Esophagus squamous epithelium (tissue), 5 donors: ENCODE data around the gene IFT122. TPM values are rescaled to one million over a fixed set of nuclear protein-coding genes. Genes with fewer than 3 reads are reported as not detected.

ENCODE experiments used
- DNase-seq: peaks from one replicate; lab custom pipeline; 2025; lab: John Stamatoyannopoulos, UW
- H3K27ac ChIP-seq, 4 donors: fragments of 200-600 bp; sonication (generic); one replicate each; pipeline ENCODE4 v1.5.1; 2016 to 2019; ENCODE audit warnings: mild to moderate bottlenecking in 1 of 4
- H3K27me3 ChIP-seq, 4 donors: fragments of 200-600 bp; sonication (generic); 1 replicate in 3 of 4; 2 replicates in 1 of 4; pipeline versions ENCODE4 v1.5.1 to v1.6.0; 2017 to 2021; ENCODE audit warnings: antibody characterized with exemption in 1 of 4
- H3K36me3 ChIP-seq, 3 donors: fragments of 200-600 bp; sonication (generic); one replicate each; pipeline ENCODE4 v1.5.1; 2016 to 2019
- H3K4me1 ChIP-seq, 3 donors: fragments of 200-600 bp; sonication (generic); one replicate each; pipeline ENCODE4 v1.5.1; 2017 to 2019
- H3K4me3 ChIP-seq, 4 donors: fragments of 200-600 bp; sonication (generic); 1 replicate in 3 of 4; 2 replicates in 1 of 4; pipeline ENCODE4 v1.5.1; 2016 to 2019; ENCODE audit warnings: mild to moderate bottlenecking in 2 of 4, moderate library complexity in 1 of 4
- H3K9me3 ChIP-seq, 3 donors: fragments of 200-600 bp; sonication (generic); one replicate each; pipeline ENCODE4 v1.5.1; 2016 to 2019
- CTCF ChIP-seq, 6 experiments: fragments of 450-650 bp in 4 of 6; fragments of 200-600 bp in 2 of 6; sonication (generic) in 2 of 6; IDR thresholded peaks; one replicate each; pipeline ENCODE4 v1.5.1; 2016 to 2019; ENCODE audit warnings: antibody characterized with exemption in 6 of 6, mild to moderate bottlenecking in 4 of 6, moderate library complexity in 4 of 6
- POLR2A ChIP-seq, 4 donors: fragments of 450-650 bp; IDR thresholded peaks; one replicate each; pipeline ENCODE4 v1.6.1; 2017; ENCODE audit warnings: antibody characterized with exemption in 4 of 4, mild to moderate bottlenecking in 4 of 4, moderate library complexity in 3 of 4
- WGBS, 2 donors: methylation state at CpG; one replicate each; pipeline ENCODE4 v1.1.5; 2018; 5-methylcytosine and 5-hydroxymethylcytosine counted together
- intact Hi-C: fragments of 100-400 bp; cut with DNase I; formaldehyde crosslinking; loops from one replicate; pipeline ENCODE4 v1.15.0; 2022
- total RNA-seq, 4 donors: library from RNA; depleted of rRNA; stranded (reverse); fragments of >200 nt; gene quantifications; one replicate each; pipeline ENCODE4 v1.1.0, GENCODE V29; 2016
- donor health status: DM: yes; HTN: yes; CAD: no.

IFT122 gene
- total RNA-seq, 4 donors from 2014 or later, result 6.0 to 26.5 (median 11.5) TPM

- no peak overlapping the region for H3K27ac ChIP-seq
- no peak for DNase-seq
- H3K9me3 ChIP-seq, result no peaks in the 10 kb centered on the region
- no peaks in the 10 kb centered on the region for H3K27me3 ChIP-seq
- WGBS, 2 donors, result 78 to 84% methylated on average over 6 of the region's 6 CpGs
- no peaks in the 10 kb centered on the region for H3K36me3 ChIP-seq
- intact Hi-C loops, result no loop called here
- TF ChIP-seq CTCF (IDR thresholded peaks at IDR 0.05), result peak in 1 of 6 experiments; percentile 5
- TF ChIP-seq POLR2A (IDR thresholded peaks at IDR 0.05), result no peak
- no peaks in the 10 kb centered on the region for H3K4me1 ChIP-seq
- H3K4me3 ChIP-seq, result no peak overlapping the region
Measured at GRCh38 chr3:129421988-129422745, 17.9 kb upstream of the IFT122 start.

- H3K36me3 ChIP-seq, result no peaks in the 10 kb centered on the region
- H3K27me3 ChIP-seq, result no peaks in the 10 kb centered on the region
- WGBS, 2 donors, result 83 to 100% methylated on average over 1 of the region's 1 CpG
- H3K4me1 ChIP-seq, result peaks cover 3 to 6% (median 4%) of the 10 kb centered on the region in 3 donors
- H3K27ac ChIP-seq, result no peak overlapping the region
- intact Hi-C loops, result no loop called here
- H3K9me3 ChIP-seq, result no peaks in the 10 kb centered on the region
- no peak for DNase-seq
- no peak overlapping the region for H3K4me3 ChIP-seq
- TF ChIP-seq CTCF (IDR thresholded peaks at IDR 0.05) (no peak), POLR2A (IDR thresholded peaks at IDR 0.05) (no peak)
Measured at GRCh38 chr3:129422897-129423296, 17.1 kb upstream of the IFT122 start.

- peaks cover 11 to 21% (median 15%) of the 10 kb centered on the region in 3 donors for H3K4me1 ChIP-seq
- WGBS, 2 donors, result 47 to 52% methylated on average over 3 to 4 of the region's 4 CpGs
- H3K27ac ChIP-seq, result no peak overlapping the region
- H3K36me3 ChIP-seq, result no peaks in the 10 kb centered on the region
- intact Hi-C loops, result no loop called here
- H3K9me3 ChIP-seq, result no peaks in the 10 kb centered on the region
- H3K27me3 ChIP-seq, result no peaks in the 10 kb centered on the region
- no peak for DNase-seq
- H3K4me3 ChIP-seq, result no peak overlapping the region
- TF ChIP-seq CTCF (IDR thresholded peaks at IDR 0.05) (no peak), POLR2A (IDR thresholded peaks at IDR 0.05) (no peak)
Measured at GRCh38 chr3:129424185-129424841, 15.7 kb upstream of the IFT122 start.

GRCh38 chr3:129425213-129425612 is 14.8 kb upstream of the IFT122 start:
- H3K27ac ChIP-seq, result no peak overlapping the region

More at GRCh38 chr3:129425213-129425612, 14.8 kb upstream of the IFT122 start:
- Histone ChIP-seq H3K4me1 (peaks cover 11 to 21% (median 15%) of the 10 kb centered on the region in 3 donors), H3K9me3 (no peaks in the 10 kb centered on the region), H3K27me3 (no peaks in the 10 kb centered on the region), H3K4me3 (no peak overlapping the region), H3K36me3 (peaks cover 0 to 7% (median 3%) of the 10 kb centered on the region in 3 donors)
- WGBS, 2 donors, result 71 to 82% methylated on average over 3 of the region's 3 CpGs
- TF ChIP-seq CTCF (IDR thresholded peaks at IDR 0.05) (no peak), POLR2A (IDR thresholded peaks at IDR 0.05) (no peak)
- no peak for DNase-seq
- intact Hi-C loops, result no loop called here
